ENCODE data around the gene COA6.

DNA sequence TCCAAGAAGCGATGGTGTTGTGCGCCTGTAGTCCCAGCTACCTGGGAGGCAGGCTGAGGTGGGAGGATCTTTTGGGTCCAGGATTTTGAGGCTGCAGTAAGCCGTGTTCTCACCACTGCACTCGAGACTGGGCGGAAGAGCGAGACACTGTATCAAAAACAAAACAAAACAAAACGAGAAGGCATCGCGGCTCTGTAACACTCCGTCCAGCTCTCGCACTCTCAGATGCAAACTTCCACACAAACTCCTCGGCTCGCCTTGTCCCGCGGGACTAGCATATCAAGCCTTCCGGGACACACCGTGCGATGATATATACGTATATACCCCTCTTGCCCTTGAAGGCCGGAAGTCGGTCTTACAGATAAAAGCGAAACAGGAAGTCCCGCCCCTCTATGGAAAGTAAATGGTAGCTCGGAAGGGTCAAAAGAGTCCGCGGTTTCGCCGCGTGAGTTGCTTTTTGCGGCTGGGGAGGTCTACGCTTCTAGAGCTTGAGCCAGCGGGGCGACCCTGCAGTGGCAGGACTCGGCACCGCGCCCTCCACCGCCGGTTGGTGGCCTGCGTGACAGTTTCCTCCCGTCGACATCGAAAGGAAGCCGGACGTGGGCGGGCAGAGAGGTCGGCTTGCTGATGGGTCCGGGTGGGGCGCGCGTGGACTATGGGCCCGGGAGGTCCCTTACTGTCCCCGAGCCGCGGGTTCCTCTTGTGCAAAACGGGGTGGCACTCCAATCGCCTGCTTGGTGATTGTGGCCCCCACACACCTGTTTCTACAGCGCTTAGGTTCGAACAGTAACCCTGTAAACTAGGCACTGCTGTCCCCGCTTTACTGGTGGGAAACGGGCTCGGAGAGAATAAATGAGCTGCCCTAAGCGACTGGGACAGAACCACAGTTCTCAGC is at the start of gene COA6:
- TF ChIP-seq, protein P1, sequence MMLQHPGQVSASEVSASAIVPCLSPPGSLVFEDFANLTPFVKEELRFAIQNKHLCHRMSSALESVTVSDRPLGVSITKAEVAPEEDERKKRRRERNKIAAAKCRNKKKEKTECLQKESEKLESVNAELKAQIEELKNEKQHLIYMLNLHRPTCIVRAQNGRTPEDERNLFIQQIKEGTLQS (IDR thresholded peaks at IDR 0.05; ENCODE audit: insufficient read depth, low read depth, low read length) = no peak
- no peak for TF ChIP-seq EZH2 (IDR thresholded peaks at IDR 0.05; ENCODE audit: low read depth, low read length, severe bottlenecking)
- peak; percentile 81 for TF ChIP-seq POLR2AphosphoS5 (IDR thresholded peaks at IDR 0.05; ENCODE audit: low read depth, low read length)
- no peak for TF ChIP-seq CTCF (IDR thresholded peaks at IDR 0.05; ENCODE audit: control extremely low read depth in 1 of 3, insufficient read depth in 1 of 3, low read depth in 1 of 3, low read length in 3 of 3)
- no peak for TF ChIP-seq TAF7 (optimal IDR thresholded peaks at IDR 0.05; ENCODE audit: borderline replicate concordance, low read depth, low read length)

All from H1 (cell line).